A549 (cell line): ENCODE results near the gene RELL1. TPM values are rescaled to one million over a fixed set of nuclear protein-coding genes. Genes with fewer than 3 reads are reported as not detected.

Source experiments
- ATAC-seq, 2 experiments: fragments of 200-7000 bp in 1 of 2; fragments of >200 bp in 1 of 2; cut with Nextera tagmentation in 1 of 2; cut with Tn5 transposase in 1 of 2; 3 replicates each; pipeline versions ENCODE4 v1.8.0 to v1.9.1; 2018 to 2020; ENCODE audit warnings: mild to moderate bottlenecking in 1 of 2, moderate library complexity in 1 of 2
- CTCF ChIA-PET: fragments of 300-600 bp; sonication (Branson Sonifier 250); formaldehyde crosslinking; extraction: SDS; loops from one replicate; lab custom pipeline; 2021; ENCODE audit warnings: antibody characterized with exemption, inconsistent platforms; lab: Yijun Ruan, JAX
- POLR2A ChIA-PET: fragments of 350-600 bp; formaldehyde crosslinking; extraction: SDS; loops from one replicate; lab custom pipeline; 2021; ENCODE audit warnings: antibody characterized with exemption, inconsistent platforms; lab: Yijun Ruan, JAX
- DNase-seq, 2 experiments: peaks; one replicate each; pipeline versions ENCODE4 v3.0.0 to v3.0.0-alpha.2; 2011 to 2016; ENCODE audit warnings: low read depth in 1 of 2, low spot score in 1 of 2
- FAIRE-seq: peaks from 2 replicates; lab custom pipeline; 2011; peaks lifted over from hg19 to GRCh38; lab: Jason Lieb, UNC
- H3K27ac ChIP-seq, 2 experiments: fragments of >200 bp; sonication (Bioruptor Twin); formaldehyde crosslinking; 3 replicates each; pipeline ENCODE4 v1.5.1; 2016 to 2017
- H3K4me1 ChIP-seq: fragments of >200 bp; sonication (Bioruptor Twin); formaldehyde crosslinking; 3 replicates; pipeline ENCODE4 v1.6.1; 2016
- H3K4me2 ChIP-seq: fragments of >200 bp; sonication (Bioruptor Twin); formaldehyde crosslinking; 3 replicates; pipeline ENCODE4 v1.6.1; 2016
- H3K4me3 ChIP-seq: fragments of >200 bp; sonication (Bioruptor Twin); formaldehyde crosslinking; 3 replicates; pipeline ENCODE4 v1.5.1; 2016
- H3K9me3 ChIP-seq: fragments of >200 bp; sonication (Bioruptor Twin); formaldehyde crosslinking; 3 replicates; pipeline ENCODE4 v1.6.1; 2016
- CBX2 ChIP-seq: fragments of 200-600 bp; sonication (generic); IDR thresholded peaks from 2 replicates; pipeline ENCODE4 v1.6.1; 2016; ENCODE audit warnings: low read depth, mild to moderate bottlenecking, borderline replicate concordance
- CEBPB ChIP-seq, 2 experiments: fragments of >200 bp in 1 of 2; sonication (Bioruptor Twin) in 1 of 2; formaldehyde crosslinking in 1 of 2; IDR thresholded peaks; 2 replicates each; pipeline ENCODE4 v1.6.1; 2012 to 2016
- CHD2 ChIP-seq: fragments of 150-350 bp; IDR thresholded peaks from 2 replicates; pipeline ENCODE4 v1.6.1; 2014; ENCODE audit warnings: low read length; ENCODE audit not compliant: partially characterized antibody
- EHMT2 ChIP-seq: fragments of 200-600 bp; sonication (generic); IDR thresholded peaks from 2 replicates; pipeline ENCODE4 v1.6.1; 2016; ENCODE audit warnings: antibody characterized with exemption, low read depth, mild to moderate bottlenecking, moderate library complexity
- GATA3 ChIP-seq: IDR thresholded peaks from 2 replicates; pipeline ENCODE4 v1.6.1; 2012; ENCODE audit warnings: borderline replicate concordance
- HDAC2 ChIP-seq: fragments of 200-600 bp; sonication (generic); IDR thresholded peaks from 2 replicates; pipeline ENCODE4 v1.6.1; 2016
- HES2 ChIP-seq: fragments of >200 bp; sonication (Bioruptor Twin); formaldehyde crosslinking; IDR thresholded peaks from 2 replicates; pipeline ENCODE4 v1.6.1; 2016
- HOXA7 ChIP-seq: fragments of 250-450 bp; sonication (Bioruptor Pico); IDR thresholded peaks from 2 replicates; pipeline ENCODE4 v1.5.0; 2020; ENCODE audit warnings: mild to moderate bottlenecking, moderate library complexity
- HOXB5 ChIP-seq: fragments of 250-450 bp; sonication (Bioruptor Pico); IDR thresholded peaks from 2 replicates; pipeline ENCODE4 v1.5.0; 2020; ENCODE audit warnings: mild to moderate bottlenecking, moderate library complexity
- JUNB ChIP-seq: fragments of >200 bp; sonication (Bioruptor Twin); formaldehyde crosslinking; IDR thresholded peaks from 2 replicates; pipeline ENCODE4 v1.6.1; 2016
- KDM1A ChIP-seq: fragments of 200-600 bp; sonication (generic); IDR thresholded peaks from 2 replicates; pipeline ENCODE4 v1.6.1; 2016; ENCODE audit warnings: low read depth, mild to moderate bottlenecking
- KDM5A ChIP-seq: fragments of 200-600 bp; sonication (generic); IDR thresholded peaks from 2 replicates; pipeline ENCODE4 v1.6.1; 2016; ENCODE audit warnings: antibody characterized with exemption, mild to moderate bottlenecking
- MAX ChIP-seq: IDR thresholded peaks from 2 replicates; pipeline ENCODE4 v1.6.1; 2012
- NPAS2 ChIP-seq: fragments of 250-450 bp; sonication (Bioruptor Pico); IDR thresholded peaks from 2 replicates; pipeline ENCODE4 v1.8.0; 2022; ENCODE audit warnings: mild to moderate bottlenecking, moderate library complexity, borderline replicate concordance
- NR3C1 ChIP-seq: fragments of >200 bp; sonication (Bioruptor Twin); formaldehyde crosslinking; IDR thresholded peaks from 3 replicates; pipeline ENCODE4 v1.6.1; 2017
- PBX3 ChIP-seq: IDR thresholded peaks from 2 replicates; pipeline ENCODE4 v1.6.1; 2012
- RAD21 ChIP-seq, 2 experiments: fragments of >200 bp in 1 of 2; sonication (Bioruptor Twin) in 1 of 2; formaldehyde crosslinking in 1 of 2; IDR thresholded peaks in 1 of 2; conservative IDR thresholded peaks in 1 of 2; 2 replicates in 1 of 2; 3 replicates in 1 of 2; pipeline ENCODE4 v1.6.1; 2012 to 2018; ENCODE audit warnings: inconsistent platforms in 1 of 2
- RARB ChIP-seq: fragments of 250-450 bp; sonication (Bioruptor Pico); IDR thresholded peaks from 2 replicates; pipeline ENCODE4 v1.8.0; 2021; ENCODE audit warnings: mild to moderate bottlenecking, moderate library complexity
- RFX5 ChIP-seq: fragments of 450-650 bp; IDR thresholded peaks from 2 replicates; pipeline ENCODE4 v1.7.1; 2014; ENCODE audit warnings: antibody characterized with exemption, mild to moderate bottlenecking, moderate library complexity
- RNF2 ChIP-seq: fragments of 200-600 bp; sonication (generic); IDR thresholded peaks from 2 replicates; pipeline ENCODE4 v1.6.1; 2016; ENCODE audit warnings: low read depth, mild to moderate bottlenecking, antibody characterized with exemption, moderate library complexity, borderline replicate concordance
- SMC3 ChIP-seq: fragments of >200 bp; sonication (Bioruptor Twin); formaldehyde crosslinking; IDR thresholded peaks from 3 replicates; pipeline ENCODE4 v1.6.1; 2018; ENCODE audit warnings: inconsistent platforms
- SREBF2 ChIP-seq: fragments of 450-650 bp; IDR thresholded peaks from 2 replicates; pipeline ENCODE4 v1.6.1; 2014; ENCODE audit warnings: mild to moderate bottlenecking, moderate library complexity
- TFCP2L1 ChIP-seq: fragments of 250-450 bp; sonication (Bioruptor Pico); IDR thresholded peaks from 2 replicates; pipeline ENCODE4 v1.5.0; 2021; ENCODE audit warnings: mild to moderate bottlenecking
- TP53 ChIP-seq: fragments of 250-450 bp; sonication (Bioruptor Pico); IDR thresholded peaks from 2 replicates; pipeline ENCODE4 v1.5.0; 2021; ENCODE audit warnings: mild to moderate bottlenecking, moderate library complexity
- ZC3H11A ChIP-seq: fragments of 450-650 bp; IDR thresholded peaks from 2 replicates; pipeline ENCODE4 v1.6.1; 2014; ENCODE audit warnings: antibody characterized with exemption, mild to moderate bottlenecking
- ZNF302 ChIP-seq: fragments of 250-450 bp; sonication (Bioruptor Pico); IDR thresholded peaks from 2 replicates; pipeline ENCODE4 v1.9.0; 2021; ENCODE audit warnings: inconsistent platforms, mild to moderate bottlenecking, moderate library complexity
- ZSCAN20 ChIP-seq: fragments of 250-450 bp; sonication (Bioruptor Pico); IDR thresholded peaks from 2 replicates; pipeline ENCODE4 v1.8.0; 2022; ENCODE audit warnings: mild to moderate bottlenecking, moderate library complexity
- WGBS: methylation state at CpG from one replicate; pipeline ENCODE4 v1.1.6; 2017; ENCODE audit errors: missing lambda C conversion rate; 5-methylcytosine and 5-hydroxymethylcytosine counted together
- polyA plus RNA-seq, 4 experiments: library from polyadenylated mRNA; depleted of rRNA in 3 of 4; stranded (reverse); fragments of >200 nt; fragmentation: RNase III in 1 of 4; extraction: RNeasy Plus Mini Kit Qiagen cat#74134 plus additional on column Dnase treatment in 1 of 4; gene quantifications; 2 replicates in 3 of 4; 3 replicates in 1 of 4; pipeline ENCODE4 v1.2.3, GENCODE V29; 2011 to 2017

Gene RELL1
- polyA plus RNA-seq, 2 of the 4 experiments (the other 2 are of a cell fraction): 5.0 to 9.6 TPM

- Histone ChIP-seq H3K4me3 (no peak overlapping the region), H3K4me1 (no peaks in the 10 kb centered on the region), H3K4me2 (no peak overlapping the region), H3K27ac (no peak overlapping the region), H3K9me3 (no peaks in the 10 kb centered on the region)
- no peak for FAIRE-seq
- no peak for DNase-seq
- TF ChIP-seq GATA3: no peak
- TF ChIP-seq RARB (CRISPR knock-in tag): no peak
- no peak for TF ChIP-seq ZNF302 (CRISPR knock-in tag)
- no peak for TF ChIP-seq HDAC2
- TF ChIP-seq HES2: no peak
- TF ChIP-seq NPAS2 (CRISPR knock-in tag): no peak
- TF ChIP-seq JUNB: no peak
- TF ChIP-seq RNF2: no peak
- no peak for TF ChIP-seq EHMT2
- no peak for TF ChIP-seq CBX2
- no peak for TF ChIP-seq KDM5A
- no peak for TF ChIP-seq MAX
- POLR2A ChIA-PET: no interaction called here
- CTCF ChIA-PET: no interaction called here
- WGBS: 63% methylated on average over 5 of the region's 5 CpGs
- ATAC-seq: no peak
Measured at GRCh38 chr4:37735578-37735977, 49.4 kb upstream of the RELL1 start.

- H3K9me3 ChIP-seq: no peaks in the 10 kb centered on the region
- H3K4me2 ChIP-seq: no peak overlapping the region
- DNase-seq (no peak), ATAC-seq (no peak), FAIRE-seq (no peak)
- H3K4me1 ChIP-seq: no peaks in the 10 kb centered on the region
- WGBS: 61% methylated on average over 3 of the region's 3 CpGs
- ChIA-PET POLR2A (no interaction called here), CTCF (no interaction called here)
- H3K27ac ChIP-seq: no peak overlapping the region
- TF ChIP-seq HOXA7 (CRISPR knock-in tag) (no peak), RAD21 (conservative IDR thresholded peaks at IDR 0.05 in 1 of 2, IDR thresholded peaks at IDR 0.05 in 1 of 2) (no peak), PBX3 (no peak), HES2 (no peak), RFX5 (no peak), ZC3H11A (no peak), SMC3 (no peak), TP53 (CRISPR knock-in tag) (no peak), MAX (no peak), CEBPB (IDR thresholded peaks at IDR 0.05) (no peak), NR3C1 (no peak), RARB (CRISPR knock-in tag) (no peak)
- no peak overlapping the region for H3K4me3 ChIP-seq
Measured at GRCh38 chr4:37734989-37735388, 48.8 kb upstream of the RELL1 start.

- Histone ChIP-seq H3K9me3 (no peaks in the 10 kb centered on the region), H3K4me3 (no peak overlapping the region), H3K4me2 (no peak overlapping the region), H3K4me1 (no peaks in the 10 kb centered on the region), H3K27ac (no peak overlapping the region)
- ChIA-PET POLR2A (no interaction called here), CTCF (no interaction called here)
- ATAC-seq (no peak), FAIRE-seq (no peak), DNase-seq (no peak)
- TF ChIP-seq KDM1A: no peak
- TF ChIP-seq RAD21 (conservative IDR thresholded peaks at IDR 0.05 in 1 of 2, IDR thresholded peaks at IDR 0.05 in 1 of 2): no peak
- no peak for TF ChIP-seq ZSCAN20 (CRISPR knock-in tag)
- TF ChIP-seq SREBF2: no peak
- TF ChIP-seq SMC3: no peak
- no peak for TF ChIP-seq CEBPB (IDR thresholded peaks at IDR 0.05)
- no peak for TF ChIP-seq CHD2
- TF ChIP-seq TFCP2L1 (CRISPR knock-in tag): no peak
- no peak for TF ChIP-seq HOXB5 (CRISPR knock-in tag)
- WGBS: 77% methylated on average over 6 of the region's 6 CpGs
Measured at GRCh38 chr4:37733240-37733867, 47.2 kb upstream of the RELL1 start.
